Endothelial cell (in vitro differentiated cells): Measurements from ENCODE around the gene HSPB3. TPM values are rescaled to one million over a fixed set of nuclear protein-coding genes. Genes with fewer than 3 reads are reported as not detected.
"Not testable (repeated sequence)": the region's sequence is repeated elsewhere in the genome, so short reads cannot be mapped to it uniquely, and the experiment has no call there.

Experiments
- DNase-seq: peaks from one replicate; pipeline ENCODE4 v3.0.0; 2021; ENCODE audit warnings: low spot score
- H3K27ac Mint-ChIP-seq: one replicate; pipeline ENCODE4 v1.8.0; 2021; ENCODE audit warnings: mixed read lengths, inconsistent platforms; ENCODE audit not compliant: unreplicated experiment
- H3K27me3 Mint-ChIP-seq: one replicate; pipeline ENCODE4 v1.8.0; 2021; ENCODE audit warnings: mild to moderate bottlenecking, moderate library complexity, mixed read lengths, inconsistent platforms; ENCODE audit not compliant: unreplicated experiment
- H3K36me3 Mint-ChIP-seq: one replicate; pipeline ENCODE4 v1.8.0; 2021; ENCODE audit warnings: mild to moderate bottlenecking, low read depth, mixed read lengths, inconsistent platforms; ENCODE audit not compliant: unreplicated experiment
- H3K4me1 Mint-ChIP-seq: one replicate; pipeline ENCODE4 v1.8.0; 2021; ENCODE audit warnings: mild to moderate bottlenecking, mixed read lengths, inconsistent platforms; ENCODE audit not compliant: unreplicated experiment
- H3K4me3 Mint-ChIP-seq: one replicate; pipeline ENCODE4 v1.8.0; 2021; ENCODE audit warnings: mild to moderate bottlenecking, mixed read lengths, inconsistent platforms; ENCODE audit not compliant: unreplicated experiment
- H3K9me3 Mint-ChIP-seq: one replicate; pipeline ENCODE4 v1.8.0; 2021; ENCODE audit warnings: mixed read lengths, inconsistent platforms; ENCODE audit not compliant: unreplicated experiment
- total RNA-seq: library from RNA; stranded (reverse); fragmentation: NEBNext Ultra II Directional; extraction: Animal tissue kit (Norgen Biotek cat#: 25700); gene quantifications from one replicate; pipeline ENCODE4 v1.2.1, GENCODE V29; 2021; ENCODE audit not compliant: unreplicated experiment
- TF ChIP-seq, protein P1 (sequence below): fragments of 200-600 bp; sonication (generic); IDR thresholded peaks from one replicate; pipeline ENCODE4 v1.5.0; 2021; ENCODE audit warnings: antibody characterized with exemption; ENCODE audit not compliant: unreplicated experiment

The HSPB3 gene
- total RNA-seq, 1 donor from 2014 or later, result not detected

DNA sequence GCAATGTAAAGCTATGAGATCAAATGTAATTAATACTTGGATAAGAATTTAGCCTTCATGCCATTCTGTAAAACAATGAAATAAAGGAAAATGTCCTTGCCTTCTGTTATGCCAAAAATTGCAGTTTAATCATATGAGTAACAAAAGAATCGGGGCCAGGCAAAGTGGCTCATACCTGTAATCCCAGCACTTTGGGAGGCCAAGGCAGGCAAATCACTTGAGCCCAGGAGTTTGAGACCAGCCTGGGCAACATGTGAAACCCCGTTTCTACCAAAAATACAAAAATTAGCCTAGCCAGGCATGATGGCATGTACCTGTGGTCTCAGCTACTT lies 34.1 kb downstream of the HSPB3 start:
- H3K9me3 Mint-ChIP-seq, DNase-seq, H3K4me1 Mint-ChIP-seq, H3K36me3 Mint-ChIP-seq, H3K27me3 Mint-ChIP-seq, H3K27ac Mint-ChIP-seq, H3K4me3 Mint-ChIP-seq: not testable (repeated sequence)
- TF ChIP-seq, protein P1, sequence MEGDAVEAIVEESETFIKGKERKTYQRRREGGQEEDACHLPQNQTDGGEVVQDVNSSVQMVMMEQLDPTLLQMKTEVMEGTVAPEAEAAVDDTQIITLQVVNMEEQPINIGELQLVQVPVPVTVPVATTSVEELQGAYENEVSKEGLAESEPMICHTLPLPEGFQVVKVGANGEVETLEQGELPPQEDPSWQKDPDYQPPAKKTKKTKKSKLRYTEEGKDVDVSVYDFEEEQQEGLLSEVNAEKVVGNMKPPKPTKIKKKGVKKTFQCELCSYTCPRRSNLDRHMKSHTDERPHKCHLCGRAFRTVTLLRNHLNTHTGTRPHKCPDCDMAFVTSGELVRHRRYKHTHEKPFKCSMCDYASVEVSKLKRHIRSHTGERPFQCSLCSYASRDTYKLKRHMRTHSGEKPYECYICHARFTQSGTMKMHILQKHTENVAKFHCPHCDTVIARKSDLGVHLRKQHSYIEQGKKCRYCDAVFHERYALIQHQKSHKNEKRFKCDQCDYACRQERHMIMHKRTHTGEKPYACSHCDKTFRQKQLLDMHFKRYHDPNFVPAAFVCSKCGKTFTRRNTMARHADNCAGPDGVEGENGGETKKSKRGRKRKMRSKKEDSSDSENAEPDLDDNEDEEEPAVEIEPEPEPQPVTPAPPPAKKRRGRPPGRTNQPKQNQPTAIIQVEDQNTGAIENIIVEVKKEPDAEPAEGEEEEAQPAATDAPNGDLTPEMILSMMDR, result peak; percentile 36

DNA sequence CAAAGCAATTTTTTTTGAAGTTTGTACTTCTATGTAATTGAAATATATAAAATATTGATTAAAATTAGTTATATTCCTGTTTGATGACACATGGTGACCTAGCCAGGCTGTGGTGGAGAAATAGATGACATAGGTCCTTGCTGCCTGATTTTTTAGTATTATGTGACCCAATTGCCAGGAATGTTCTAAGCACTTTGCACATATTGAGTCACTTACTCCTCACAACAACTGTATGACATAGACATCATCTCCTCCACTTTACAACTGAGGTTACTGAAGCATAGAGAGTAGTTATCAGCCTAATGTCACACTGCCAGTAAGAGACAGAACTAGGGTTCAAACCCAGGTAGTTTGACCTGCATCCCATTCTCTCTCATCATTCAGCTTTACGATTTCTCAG lies 35.8 kb downstream of the HSPB3 start:
- no peak for DNase-seq
- peaks cover 5% of the 10 kb centered on the region for H3K4me1 Mint-ChIP-seq
- peak overlapping the region; percentile 38 for H3K27ac Mint-ChIP-seq
- H3K9me3 Mint-ChIP-seq, result no peaks in the 10 kb centered on the region
- no peak overlapping the region for H3K4me3 Mint-ChIP-seq
- no peaks in the 10 kb centered on the region for H3K36me3 Mint-ChIP-seq
- H3K27me3 Mint-ChIP-seq, result peaks cover 2% of the 10 kb centered on the region
- TF ChIP-seq, protein P1, result no peak

DNA sequence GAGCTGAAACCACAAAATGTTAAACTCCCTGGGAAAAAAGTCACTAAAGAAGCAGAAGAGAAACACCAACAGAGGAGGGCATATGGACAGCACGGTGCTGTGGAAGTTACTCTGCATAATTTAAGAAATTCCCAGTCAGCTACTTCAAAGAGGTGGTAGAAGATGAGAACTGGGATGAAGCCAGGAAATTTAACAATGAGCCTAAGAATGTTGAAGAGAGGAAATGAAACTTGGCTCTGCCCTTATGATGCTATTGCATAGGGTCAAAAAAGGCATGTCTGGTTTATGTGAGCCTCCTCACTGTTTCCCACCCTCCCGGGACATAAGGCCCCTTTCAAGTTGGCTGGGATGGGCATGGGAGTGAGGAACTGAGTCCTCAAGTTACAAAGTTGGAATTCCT lies 36.7 kb downstream of the HSPB3 start:
- DNase-seq, result no peak
- TF ChIP-seq, protein P1, result no peak

DNA sequence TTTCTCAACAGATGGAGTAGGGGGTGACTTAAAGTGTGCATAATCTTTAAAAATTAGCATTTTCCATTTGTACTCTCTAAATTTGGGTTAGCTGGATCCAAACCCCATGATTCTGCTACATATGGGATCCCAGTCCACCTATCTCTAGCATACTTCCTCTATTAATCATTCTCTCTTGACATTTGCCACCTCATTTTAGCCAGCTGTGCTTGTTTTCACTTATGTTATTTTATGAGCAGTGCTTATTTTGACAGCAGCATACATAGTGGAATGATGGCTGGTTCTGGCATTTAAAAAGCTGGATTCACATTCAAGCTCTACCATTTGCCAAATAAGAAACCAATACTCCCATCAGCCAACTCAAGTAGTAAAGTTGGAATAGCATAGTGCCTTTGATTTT lies 39.5 kb downstream of the HSPB3 start:
- Mint-ChIP-seq H3K4me3 (no peak overlapping the region), H3K27me3 (peaks cover 2% of the 10 kb centered on the region), H3K27ac (no peak overlapping the region), H3K4me1 (peaks cover 5% of the 10 kb centered on the region), H3K36me3 (peaks cover 4% of the 10 kb centered on the region), H3K9me3 (no peaks in the 10 kb centered on the region)
- DNase-seq, result no peak
- TF ChIP-seq, protein P1, result no peak

More for the DNA sequence above, 36.7 kb downstream of the HSPB3 start:
- no peak overlapping the region for H3K27ac Mint-ChIP-seq
- no peaks in the 10 kb centered on the region for H3K36me3 Mint-ChIP-seq
- no peaks in the 10 kb centered on the region for H3K9me3 Mint-ChIP-seq
- H3K4me3 Mint-ChIP-seq, result no peak overlapping the region
- peaks cover 2% of the 10 kb centered on the region for H3K27me3 Mint-ChIP-seq
- peaks cover 5% of the 10 kb centered on the region for H3K4me1 Mint-ChIP-seq

Other genes with a start within 250 kb of the HSPB3 start
- 102 TPM for gene ARL15, start 145.1 kb upstream of the HSPB3 start, total RNA-seq
- 22.3 TPM for gene SNX18, start 62.1 kb downstream of the HSPB3 start, total RNA-seq